HepG2 (cell line): ENCODE data around the gene PPP2R2C. TPM values are rescaled to one million over a fixed set of nuclear protein-coding genes. Genes with fewer than 3 reads are reported as not detected.
A peak's percentile ranks its signal among the peaks of the same experiment; 100 is the strongest.

Experiments
- AKAP8 ChIP-seq: sonication (generic); formaldehyde crosslinking; IDR thresholded peaks from 2 replicates; pipeline ENCODE4 v1.5.1; 2020; ENCODE audit warnings: mild to moderate bottlenecking, missing genetic modification reagents
- ATM ChIP-seq: fragments of 450-650 bp; IDR thresholded peaks from 2 replicates; pipeline ENCODE4 v1.7.1; 2017; ENCODE audit warnings: mild to moderate bottlenecking, borderline replicate concordance
- ELF1 ChIP-seq: sonication (generic); formaldehyde crosslinking; IDR thresholded peaks from 2 replicates; pipeline ENCODE4 v1.4.0; 2020; ENCODE audit warnings: missing genetic modification reagents
- FOSL1 ChIP-seq: sonication (generic); formaldehyde crosslinking; IDR thresholded peaks from 2 replicates; pipeline ENCODE4 v1.9.0; 2021; ENCODE audit warnings: missing genetic modification reagents, borderline replicate concordance
- FOXK2 ChIP-seq: fragments of 450-650 bp; IDR thresholded peaks from 2 replicates; pipeline ENCODE4 v1.6.1; 2016
- GPN1 ChIP-seq: sonication (generic); formaldehyde crosslinking; IDR thresholded peaks from 2 replicates; pipeline ENCODE4 v1.5.1; 2020; ENCODE audit warnings: missing genetic modification reagents, borderline replicate concordance
- HINFP ChIP-seq: sonication (generic); formaldehyde crosslinking; IDR thresholded peaks from 2 replicates; pipeline ENCODE4 v1.4.0; 2020; ENCODE audit warnings: low read depth, mild to moderate bottlenecking, missing genetic modification reagents
- HNF1B ChIP-seq: sonication (generic); formaldehyde crosslinking; IDR thresholded peaks from 2 replicates; pipeline ENCODE4 v1.5.1; 2020; ENCODE audit warnings: mild to moderate bottlenecking, moderate library complexity, missing genetic modification reagents
- KDM1A ChIP-seq: IDR thresholded peaks from 2 replicates; pipeline ENCODE4 v1.6.1; 2016; ENCODE audit warnings: missing compliant biosample characterization
- MAX ChIP-seq: IDR thresholded peaks from 2 replicates; pipeline ENCODE4 v1.6.1; 2012; ENCODE audit warnings: inconsistent platforms
- NKX3-1 ChIP-seq: sonication (generic); formaldehyde crosslinking; IDR thresholded peaks from 2 replicates; pipeline ENCODE4 v1.5.0; 2020; ENCODE audit warnings: missing genetic modification reagents
- PCBP2 ChIP-seq: fragments of 200-400 bp; formaldehyde crosslinking; optimal IDR thresholded peaks from 2 replicates; pipeline ENCODE3; 2018; ENCODE audit warnings: low read length, low read depth; ENCODE audit not compliant: poor library complexity, severe bottlenecking
- REXO4 ChIP-seq: sonication (generic); formaldehyde crosslinking; IDR thresholded peaks from 2 replicates; pipeline ENCODE4 v1.8.0; 2022; ENCODE audit warnings: missing genetic modification reagents, mild to moderate bottlenecking, borderline replicate concordance
- SMARCC2 ChIP-seq: fragments of 450-650 bp; IDR thresholded peaks from 2 replicates; pipeline ENCODE4 v1.6.1; 2017; ENCODE audit warnings: antibody characterized with exemption, mild to moderate bottlenecking
- SPEN ChIP-seq: sonication (generic); formaldehyde crosslinking; IDR thresholded peaks from 2 replicates; pipeline ENCODE4 v1.5.1; 2020; ENCODE audit warnings: low read depth, mild to moderate bottlenecking, missing genetic modification reagents
- TRIM22 ChIP-seq: fragments of 450-650 bp; IDR thresholded peaks from 2 replicates; pipeline ENCODE4 v1.6.1; 2017
- YEATS4 ChIP-seq: sonication (generic); formaldehyde crosslinking; IDR thresholded peaks from 2 replicates; pipeline ENCODE4 v1.4.0; 2020; ENCODE audit warnings: missing genetic modification reagents, borderline replicate concordance
- ZBTB33 ChIP-seq: sonication (generic); formaldehyde crosslinking; IDR thresholded peaks from 2 replicates; pipeline ENCODE4 v1.4.0; 2020; ENCODE audit warnings: missing genetic modification reagents
- ZNF264 ChIP-seq: sonication (generic); formaldehyde crosslinking; IDR thresholded peaks from 2 replicates; pipeline ENCODE4 v1.4.0; 2020; ENCODE audit warnings: missing genetic modification reagents
- ZNF282 ChIP-seq: fragments of 450-650 bp; IDR thresholded peaks from 2 replicates; pipeline ENCODE4 v1.6.1; 2018; ENCODE audit not compliant: partially characterized antibody
- ZNF484 ChIP-seq: sonication (generic); formaldehyde crosslinking; IDR thresholded peaks from 2 replicates; pipeline ENCODE4 v1.5.1; 2020; ENCODE audit warnings: mild to moderate bottlenecking, low read depth, missing genetic modification reagents, borderline replicate concordance
- ZNF670 ChIP-seq: sonication (generic); formaldehyde crosslinking; IDR thresholded peaks from 2 replicates; pipeline ENCODE4 v1.8.0; 2022; ENCODE audit warnings: mild to moderate bottlenecking, missing genetic modification reagents, borderline replicate concordance
- ZNF678 ChIP-seq: sonication (generic); formaldehyde crosslinking; IDR thresholded peaks from 2 replicates; pipeline ENCODE4 v1.4.0; 2020; ENCODE audit warnings: mild to moderate bottlenecking, missing genetic modification reagents
- ZSCAN21 ChIP-seq: sonication (generic); formaldehyde crosslinking; IDR thresholded peaks from 2 replicates; pipeline ENCODE4 v1.8.0; 2022; ENCODE audit warnings: mild to moderate bottlenecking, missing genetic modification reagents, moderate library complexity, borderline replicate concordance
- polyA plus RNA-seq, 8 experiments: library from polyadenylated mRNA; depleted of rRNA in 3 of 8; stranded (reverse) in 7 of 8; unstranded in 1 of 8; fragments of >200 nt; fragmentation: Illumina TruSeq in 4 of 8; extraction: Trizol in 4 of 8; gene quantifications; 2 replicates each; pipeline versions ENCODE4 v1.2.1 to v1.2.3, GENCODE V29; 2011 to 2016; ENCODE audit warnings: low read depth in 4 of 8, missing spikeins in 1 of 8, mixed read lengths in 1 of 8; ENCODE audit not compliant: insufficient read depth in 1 of 8
- total RNA-seq, 5 experiments: library from RNA; depleted of rRNA; stranded (reverse); fragments of >200 nt; fragmentation: Illumina TruSeq; extraction: Trizol; gene quantifications; 2 replicates each; pipeline ENCODE4 v1.2.3, GENCODE V29; 2016; ENCODE audit warnings: low read depth in 1 of 5
- TF ChIP-seq, protein P1 (sequence below): sonication (generic); formaldehyde crosslinking; IDR thresholded peaks from 2 replicates; pipeline ENCODE4 v1.4.0; 2020; ENCODE audit warnings: missing genetic modification reagents

The PPP2R2C gene
- total and polyA plus RNA-seq, 2 of the 13 experiments (the other 11 are each of a cell fraction or from before 2014, with no cell fraction given): 0.60 to 8.6 TPM

- TF ChIP-seq, protein P1, sequence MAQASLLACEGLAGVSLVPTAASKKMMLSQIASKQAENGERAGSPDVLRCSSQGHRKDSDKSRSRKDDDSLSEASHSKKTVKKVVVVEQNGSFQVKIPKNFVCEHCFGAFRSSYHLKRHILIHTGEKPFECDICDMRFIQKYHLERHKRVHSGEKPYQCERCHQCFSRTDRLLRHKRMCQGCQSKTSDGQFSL: no peak
- no peak for TF ChIP-seq PCBP2
- TF ChIP-seq TRIM22: no peak
- peak; percentile 75; the same call in 1 of the 2 replicates for TF ChIP-seq HINFP (CRISPR knock-in tag)
- 0 out of 2 replicates have a peak, but pooled peaks have one; percentile 14 for TF ChIP-seq AKAP8
- TF ChIP-seq SPEN (CRISPR knock-in tag): no peak
- no peak for TF ChIP-seq FOXK2
- TF ChIP-seq ATM: no peak
- TF ChIP-seq ZNF670 (CRISPR knock-in tag): no peak
- TF ChIP-seq REXO4: no peak
- no peak for TF ChIP-seq FOSL1
- TF ChIP-seq ZBTB33 (CRISPR knock-in tag): peak; percentile 90
- no peak for TF ChIP-seq ELF1 (CRISPR knock-in tag)
- TF ChIP-seq ZNF484: no peak
- 0 out of 2 replicates have a peak, but pooled peaks have one; percentile 40 for TF ChIP-seq KDM1A (CRISPR knock-in tag)
- no peak for TF ChIP-seq SMARCC2
- no peak for TF ChIP-seq ZNF264 (CRISPR knock-in tag)
- TF ChIP-seq HNF1B (CRISPR knock-in tag): no peak
- TF ChIP-seq YEATS4: no peak
- TF ChIP-seq ZNF678: no peak
- TF ChIP-seq ZSCAN21 (CRISPR knock-in tag): no peak
- TF ChIP-seq MAX: peak; percentile 12; the same call in 1 of the 2 replicates
- no peak for TF ChIP-seq ZNF282
- no peak for TF ChIP-seq GPN1 (CRISPR knock-in tag)
- no peak for TF ChIP-seq NKX3-1 (CRISPR knock-in tag)
These were observed 141.4 kb downstream of the PPP2R2C start (continued) for GRCh38 chr4:6331018-6331417.
